Mesenchymal stem cell (in vitro differentiated cells and primary cell): ENCODE results near the gene ZMIZ2.

Experiments
- DNase-seq: peaks from one replicate; pipeline ENCODE4 v3.0.0-alpha.2; 2013
- H2AFZ ChIP-seq: one replicate; pipeline ENCODE4 v1.6.1; 2013; ENCODE audit warnings: low read depth, mild to moderate bottlenecking, control low read depth, inconsistent platforms, low read length, moderate library complexity
- H2AK5ac ChIP-seq: 2 replicates; pipeline ENCODE4 v1.6.1; 2013; ENCODE audit warnings: low read length, moderate library complexity, mild to moderate bottlenecking, inconsistent platforms; ENCODE audit not compliant: severe bottlenecking
- H2BK120ac ChIP-seq: one replicate; pipeline ENCODE4 v1.6.1; 2013; ENCODE audit warnings: low read depth, mild to moderate bottlenecking, inconsistent platforms, low read length, moderate library complexity
- H2BK12ac ChIP-seq, 2 experiments: one replicate each; pipeline ENCODE4 v1.6.1; 2013; ENCODE audit warnings: inconsistent platforms in 2 of 2, low read length in 2 of 2, mild to moderate bottlenecking in 2 of 2, moderate library complexity in 2 of 2, control low read depth in 1 of 2
- H2BK15ac ChIP-seq: one replicate; pipeline ENCODE4 v1.6.1; 2013; ENCODE audit warnings: mild to moderate bottlenecking, low read depth, inconsistent platforms; ENCODE audit not compliant: poor library complexity, severe bottlenecking
- H2BK5ac ChIP-seq: 2 replicates; pipeline ENCODE4 v1.6.1; 2013; ENCODE audit warnings: low read depth, mild to moderate bottlenecking, low read length, control low read depth, inconsistent platforms; ENCODE audit not compliant: poor library complexity, severe bottlenecking
- H3K14ac ChIP-seq, 2 experiments: one replicate each; pipeline ENCODE4 v1.6.1; 2013; ENCODE audit warnings: inconsistent platforms in 2 of 2, low read length in 2 of 2, control low read depth in 1 of 2, mild to moderate bottlenecking in 1 of 2, moderate library complexity in 1 of 2
- H3K18ac ChIP-seq, 2 experiments: one replicate each; pipeline ENCODE4 v1.6.1; 2013; ENCODE audit warnings: inconsistent platforms in 2 of 2, low read length in 2 of 2, control low read depth in 1 of 2, low read depth in 1 of 2, mild to moderate bottlenecking in 1 of 2
- H3K23ac ChIP-seq, 2 experiments: one replicate each; pipeline ENCODE4 v1.6.1; 2013; ENCODE audit warnings: inconsistent platforms in 2 of 2, low read length in 2 of 2, mild to moderate bottlenecking in 2 of 2, moderate library complexity in 2 of 2, control low read depth in 1 of 2
- H3K27ac ChIP-seq: 2 replicates; pipeline ENCODE4 v1.5.1; 2013; ENCODE audit warnings: mild to moderate bottlenecking, moderate library complexity, low read length, control low read depth, inconsistent platforms; ENCODE audit not compliant: poor library complexity, severe bottlenecking
- H3K27me3 ChIP-seq, 2 experiments: 2 replicates each; pipeline versions ENCODE4 v1.6.1 to v1.7.0; 2013; ENCODE audit warnings: low read length in 2 of 2, mild to moderate bottlenecking in 2 of 2, moderate library complexity in 2 of 2, control low read depth in 1 of 2, inconsistent platforms in 1 of 2; ENCODE audit not compliant: control insufficient read depth in 1 of 2, insufficient read depth in 1 of 2
- H3K36me3 ChIP-seq, 2 experiments: 2 replicates each; pipeline versions ENCODE4 v1.6.1 to v1.7.0; 2013; ENCODE audit warnings: low read length in 2 of 2, control low read depth in 1 of 2, inconsistent platforms in 1 of 2, low read depth in 1 of 2, mild to moderate bottlenecking in 1 of 2; ENCODE audit not compliant: insufficient read depth in 2 of 2, control insufficient read depth in 1 of 2
- H3K4ac ChIP-seq, 2 experiments: one replicate each; pipeline ENCODE4 v1.6.1; 2013; ENCODE audit warnings: inconsistent platforms in 2 of 2, low read length in 2 of 2, mild to moderate bottlenecking in 2 of 2, moderate library complexity in 2 of 2, control low read depth in 1 of 2, low read depth in 1 of 2
- H3K4me1 ChIP-seq: 2 replicates; pipeline ENCODE4 v1.6.1; 2013; ENCODE audit warnings: low read depth, low read length, control low read depth; ENCODE audit not compliant: control insufficient read depth, insufficient read depth
- H3K4me2 ChIP-seq: 2 replicates; pipeline ENCODE4 v1.6.1; 2013; ENCODE audit warnings: low read length, mild to moderate bottlenecking, inconsistent platforms; ENCODE audit not compliant: poor library complexity, severe bottlenecking
- H3K4me3 ChIP-seq, 2 experiments: 2 replicates each; pipeline versions ENCODE4 v1.5.1 to v1.7.0; 2013; ENCODE audit warnings: low read length in 2 of 2, mild to moderate bottlenecking in 2 of 2, control low read depth in 1 of 2, low read depth in 1 of 2; ENCODE audit not compliant: insufficient read depth in 1 of 2
- H3K79me1 ChIP-seq: replicated peaks from 2 replicates; pipeline ENCODE4 v1.6.1; 2013; ENCODE audit warnings: mild to moderate bottlenecking, control low read depth, low read length, inconsistent platforms; ENCODE audit not compliant: poor library complexity, severe bottlenecking
- H3K9ac ChIP-seq: 2 replicates; pipeline ENCODE4 v1.7.0; 2013; ENCODE audit warnings: mild to moderate bottlenecking, low read length, moderate library complexity
- H3K9me3 ChIP-seq: 2 replicates; pipeline ENCODE4 v1.7.0; 2013; ENCODE audit warnings: mild to moderate bottlenecking, low read length; ENCODE audit not compliant: control insufficient read depth
- H4K8ac ChIP-seq: one replicate; pipeline ENCODE4 v1.6.1; 2013; ENCODE audit warnings: inconsistent platforms, mild to moderate bottlenecking, low read length, moderate library complexity
- H4K91ac ChIP-seq: one replicate; pipeline ENCODE4 v1.6.1; 2013; ENCODE audit warnings: mild to moderate bottlenecking, low read length, inconsistent platforms
- WGBS: methylation state at CpG from one replicate; pipeline ENCODE4 v1.1.7; 2013; ENCODE audit warnings: mixed read lengths; 5-methylcytosine and 5-hydroxymethylcytosine counted together

ZMIZ2 gene

DNA sequence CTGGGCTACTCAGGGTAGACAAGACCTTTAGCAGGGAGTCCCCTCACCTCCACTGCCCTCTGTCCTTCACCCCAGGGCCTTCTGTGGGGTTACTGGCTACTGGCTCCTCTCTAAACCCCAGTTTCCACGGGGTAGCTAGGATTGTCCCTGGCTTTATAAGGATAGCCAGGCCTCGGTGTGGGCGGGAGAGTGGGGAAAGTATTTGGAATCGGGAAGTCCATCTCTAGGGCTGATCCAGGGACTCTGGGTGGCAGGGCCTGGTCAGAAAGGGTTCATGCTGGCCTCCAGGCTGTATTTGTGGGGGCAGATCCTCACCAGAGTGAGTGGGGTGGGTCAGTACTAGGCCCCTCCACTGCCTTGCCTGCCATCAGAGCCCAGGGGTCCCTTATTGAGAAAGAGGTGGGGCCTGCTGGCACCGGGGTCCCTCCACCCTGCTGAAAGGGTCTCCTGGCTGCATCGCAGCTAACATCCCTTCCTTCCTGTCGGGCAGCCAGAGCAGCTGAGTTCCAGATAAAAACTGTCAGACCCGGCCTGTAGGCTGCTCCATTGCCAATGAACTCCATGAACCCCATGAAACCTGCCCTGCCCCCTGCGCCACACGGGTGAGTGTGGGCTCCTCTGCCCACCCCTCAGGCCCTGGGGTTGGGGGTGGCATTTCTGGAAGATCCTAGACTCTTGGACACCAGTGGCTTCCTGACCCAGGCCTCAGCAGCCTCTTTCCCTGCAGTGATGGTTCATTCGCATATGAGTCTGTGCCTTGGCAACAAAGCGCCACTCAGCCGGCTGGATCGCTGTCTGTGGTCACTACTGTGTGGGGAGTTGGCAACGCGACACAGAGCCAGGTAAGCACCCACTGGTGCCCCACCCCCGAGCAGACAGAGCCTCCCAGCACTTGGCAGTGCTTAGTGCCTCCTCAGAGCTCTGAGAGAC lies 7.3 kb downstream of the ZMIZ2 start:
- peak overlapping the region; percentile 58 for H3K9ac ChIP-seq
- H3K9me3 ChIP-seq, result no peaks in the 10 kb centered on the region
- no peak overlapping the region for H2AFZ ChIP-seq
- no peak overlapping the region for H4K8ac ChIP-seq
- WGBS, result 93% methylated on average over 17 of the region's 17 CpGs
- no peak overlapping the region for H3K14ac ChIP-seq
- DNase-seq, result no peak
- no peak overlapping the region for H3K23ac ChIP-seq
- H3K18ac ChIP-seq, result no peak overlapping the region
- no peak overlapping the region for H3K27ac ChIP-seq
- peaks cover 32% of the 10 kb centered on the region for H3K4me1 ChIP-seq
- no peak overlapping the region for H2BK15ac ChIP-seq
- H3K79me1 ChIP-seq, result peaks cover 41% of the 10 kb centered on the region
- H4K91ac ChIP-seq, result no peak overlapping the region
- no peaks in the 10 kb centered on the region for H3K27me3 ChIP-seq
- no peak overlapping the region for H2BK120ac ChIP-seq
- no peak overlapping the region for H2BK5ac ChIP-seq
- peaks cover 38 to 57% of the 10 kb centered on the region in 2 experiments for H3K36me3 ChIP-seq
- H3K4me2 ChIP-seq, result no peak overlapping the region
- no peak overlapping the region for H2AK5ac ChIP-seq
- no peak overlapping the region for H3K4ac ChIP-seq
- no peak overlapping the region for H3K4me3 ChIP-seq
- H2BK12ac ChIP-seq, result no peak overlapping the region

- no peaks in the 10 kb centered on the region for H3K27me3 ChIP-seq
- H3K18ac ChIP-seq, result peak overlapping the region in 1 of 2 experiments; percentile 5
- H3K23ac ChIP-seq, result no peak overlapping the region
- no peak overlapping the region for H4K8ac ChIP-seq
- no peak overlapping the region for H3K4ac ChIP-seq
- DNase-seq, result no peak
- H3K36me3 ChIP-seq, result peaks cover 43 to 63% of the 10 kb centered on the region in 2 experiments
- H3K9ac ChIP-seq, result no peak overlapping the region
- no peak overlapping the region for H2AK5ac ChIP-seq
- H3K4me3 ChIP-seq, result no peak overlapping the region
- WGBS, result 98% methylated on average over 12 of the region's 12 CpGs
- peaks cover 25% of the 10 kb centered on the region for H3K4me1 ChIP-seq
- no peak overlapping the region for H2AFZ ChIP-seq
- H2BK15ac ChIP-seq, result no peak overlapping the region
- no peak overlapping the region for H2BK12ac ChIP-seq
- no peak overlapping the region for H3K4me2 ChIP-seq
- H3K27ac ChIP-seq, result no peak overlapping the region
- no peak overlapping the region for H2BK5ac ChIP-seq
- no peak overlapping the region for H2BK120ac ChIP-seq
- no peak overlapping the region for H4K91ac ChIP-seq
- no peaks in the 10 kb centered on the region for H3K9me3 ChIP-seq
- peaks cover 41% of the 10 kb centered on the region for H3K79me1 ChIP-seq
- H3K14ac ChIP-seq, result no peak overlapping the region
These were observed 8.3 kb downstream of the ZMIZ2 start for GRCh38 chr7:44756904-44757303.

DNA sequence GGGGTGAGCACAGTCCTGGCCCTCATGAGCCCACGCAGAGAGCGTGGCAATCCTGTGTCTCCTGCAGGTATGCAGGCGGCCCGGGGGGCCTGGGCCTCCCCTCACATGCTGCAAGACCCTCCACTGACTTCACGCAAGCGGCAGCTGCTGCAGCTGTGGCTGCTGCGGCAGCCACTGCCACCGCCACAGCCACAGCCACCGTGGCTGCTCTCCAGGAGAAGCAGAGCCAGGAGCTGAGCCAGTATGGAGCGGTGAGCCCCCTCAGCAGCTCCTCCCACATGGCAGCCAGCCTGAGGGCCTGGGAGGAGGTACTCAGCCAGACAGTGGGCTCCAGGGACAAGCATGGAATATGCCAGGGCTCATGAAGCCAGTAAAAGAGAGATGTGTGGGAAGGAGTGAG lies 8.7 kb downstream of the ZMIZ2 start:
- WGBS, result 99% methylated on average over 10 of the region's 10 CpGs
- no peak overlapping the region for H2BK12ac ChIP-seq
- no peak overlapping the region for H3K4ac ChIP-seq
- H3K36me3 ChIP-seq, result peaks cover 46 to 67% of the 10 kb centered on the region in 2 experiments
- peaks cover 25% of the 10 kb centered on the region for H3K4me1 ChIP-seq
- H4K91ac ChIP-seq, result no peak overlapping the region
- no peak overlapping the region for H2BK15ac ChIP-seq
- H4K8ac ChIP-seq, result no peak overlapping the region
- no peaks in the 10 kb centered on the region for H3K27me3 ChIP-seq
- no peak overlapping the region for H3K18ac ChIP-seq
- no peak overlapping the region for H2AK5ac ChIP-seq
- H2AFZ ChIP-seq, result no peak overlapping the region
- H3K4me2 ChIP-seq, result no peak overlapping the region
- no peak for DNase-seq
- H2BK5ac ChIP-seq, result no peak overlapping the region
- H3K79me1 ChIP-seq, result peaks cover 41% of the 10 kb centered on the region
- no peak overlapping the region for H3K4me3 ChIP-seq
- no peak overlapping the region for H2BK120ac ChIP-seq
- H3K27ac ChIP-seq, result no peak overlapping the region
- no peak overlapping the region for H3K9ac ChIP-seq
- no peaks in the 10 kb centered on the region for H3K9me3 ChIP-seq
- H3K23ac ChIP-seq, result no peak overlapping the region
- no peak overlapping the region for H3K14ac ChIP-seq

DNA sequence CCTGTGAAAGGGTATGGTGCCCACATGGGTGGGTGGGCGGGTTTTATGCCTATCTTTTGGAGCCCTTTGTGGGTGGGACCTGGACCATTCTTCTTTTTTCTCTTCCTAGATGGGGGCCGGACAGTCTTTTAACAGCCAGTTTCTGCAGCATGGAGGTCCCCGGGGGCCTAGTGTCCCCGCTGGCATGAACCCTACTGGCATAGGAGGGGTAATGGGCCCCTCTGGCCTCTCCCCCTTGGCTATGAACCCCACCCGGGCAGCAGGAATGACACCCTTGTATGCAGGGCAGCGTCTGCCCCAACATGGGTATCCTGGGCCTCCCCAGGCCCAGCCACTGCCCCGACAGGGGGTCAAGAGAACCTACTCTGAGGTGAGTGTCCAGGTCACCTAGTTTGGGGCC lies 9.1 kb downstream of the ZMIZ2 start:
- Histone ChIP-seq H3K9me3 (no peaks in the 10 kb centered on the region), H3K14ac (no peak overlapping the region), H2AK5ac (no peak overlapping the region), H4K8ac (no peak overlapping the region), H3K79me1 (peaks cover 41% of the 10 kb centered on the region), H3K9ac (no peak overlapping the region), H3K4me1 (peaks cover 25% of the 10 kb centered on the region), H3K27me3 (no peaks in the 10 kb centered on the region), H3K18ac (no peak overlapping the region), H3K27ac (no peak overlapping the region), H3K4me2 (no peak overlapping the region), H3K23ac (no peak overlapping the region), H2AFZ (no peak overlapping the region), H4K91ac (no peak overlapping the region), H3K36me3 (peaks cover 50 to 71% of the 10 kb centered on the region in 2 experiments), H3K4ac (no peak overlapping the region), H3K4me3 (no peak overlapping the region), H2BK5ac (no peak overlapping the region), H2BK12ac (no peak overlapping the region), H2BK120ac (no peak overlapping the region), H2BK15ac (no peak overlapping the region)
- DNase-seq, result no peak
- 96% methylated on average over 7 of the region's 7 CpGs for WGBS
